ENCODE results near the gene ERI3. TPM values are rescaled to one million over a fixed set of nuclear protein-coding genes. Genes with fewer than 3 reads are reported as not detected.

ERI3 gene
- total and polyA plus RNA-seq, 2 of the 13 experiments (the other 11 are each of a cell fraction or from before 2014, with no cell fraction given), result 35.6 to 35.9 TPM

GRCh38 chr1:44296086-44296485, 59.0 kb downstream of the ERI3 start (continued):
- TF ChIP-seq IRX3 (CRISPR knock-in tag; IDR thresholded peaks at IDR 0.05; ENCODE audit: borderline replicate concordance, low read depth), result no peak
- no peak for TF ChIP-seq ESRRA (CRISPR knock-in tag; IDR thresholded peaks at IDR 0.05; ENCODE audit: low read depth)
- TF ChIP-seq KMT2A (CRISPR knock-in tag; IDR thresholded peaks at IDR 0.05), result no peak
- peak; percentile 8 for TF ChIP-seq RBM22 (optimal IDR thresholded peaks at IDR 0.05; ENCODE audit: low read length)
- no peak for TF ChIP-seq ZNF121 (CRISPR knock-in tag; IDR thresholded peaks at IDR 0.05)
- TF ChIP-seq SRF (IDR thresholded peaks at IDR 0.05; ENCODE audit: low read depth, low read length), result no peak
- TF ChIP-seq ZNF280D (CRISPR knock-in tag; IDR thresholded peaks at IDR 0.05), result no peak
- TF ChIP-seq ELK4 (CRISPR knock-in tag; IDR thresholded peaks at IDR 0.05; ENCODE audit: borderline replicate concordance), result no peak
- no peak for TF ChIP-seq SP140L (CRISPR knock-in tag; IDR thresholded peaks at IDR 0.05; ENCODE audit: borderline replicate concordance)
- TF ChIP-seq SNRNP70 (IDR thresholded peaks at IDR 0.05; ENCODE audit: low read depth, low read length), result no peak
- no peak for TF ChIP-seq ARNT2 (CRISPR knock-in tag; IDR thresholded peaks at IDR 0.05; ENCODE audit: low read depth)
- TF ChIP-seq ZMYM4 (CRISPR knock-in tag; IDR thresholded peaks at IDR 0.05), result no peak
- TF ChIP-seq ZNF274 (CRISPR knock-in tag; IDR thresholded peaks at IDR 0.05), result no peak
- no peak for TF ChIP-seq ZMAT5 (CRISPR knock-in tag; IDR thresholded peaks at IDR 0.05; ENCODE audit: borderline replicate concordance, low read depth)
- no peak for TF ChIP-seq ZNF660 (CRISPR knock-in tag; IDR thresholded peaks at IDR 0.05; ENCODE audit: borderline replicate concordance, low read depth)
- no peak for TF ChIP-seq DMTF1 (CRISPR knock-in tag; IDR thresholded peaks at IDR 0.05)
- TF ChIP-seq ZBED4 (CRISPR knock-in tag; IDR thresholded peaks at IDR 0.05; ENCODE audit: borderline replicate concordance), result no peak
- no peak for TF ChIP-seq ZFY (CRISPR knock-in tag; IDR thresholded peaks at IDR 0.05)
- no peak for TF ChIP-seq ZMYM2 (CRISPR knock-in tag; IDR thresholded peaks at IDR 0.05)
- no peak for TF ChIP-seq STAT5B (CRISPR knock-in tag; IDR thresholded peaks at IDR 0.05)
